Lower lobe of right lung (tissue), 2 donors: ENCODE measurements around the gene CYP26B1. TPM values are rescaled to one million over a fixed set of nuclear protein-coding genes. Genes with fewer than 3 reads are reported as not detected.

Source experiments
- ATAC-seq, 2 donors: fragments of 200-7000 bp; cut with Tn5 transposase; one replicate each; pipeline ENCODE4 v1.9.1; 2020 to 2022; ENCODE audit warnings: mild to moderate bottlenecking in 2 of 2, moderate library complexity in 2 of 2
- DNase-seq: peaks from one replicate; pipeline ENCODE4 v3.0.0-alpha.2; 2020
- H3K27ac ChIP-seq: fragments of 200-600 bp; one replicate; pipeline ENCODE4 v1.8.0; 2022
- H3K27me3 ChIP-seq: fragments of 200-600 bp; one replicate; pipeline ENCODE4 v1.8.0; 2022; ENCODE audit warnings: low read depth
- H3K36me3 ChIP-seq: fragments of 200-600 bp; one replicate; pipeline ENCODE4 v1.8.0; 2022; ENCODE audit warnings: mild to moderate bottlenecking
- H3K4me1 ChIP-seq: fragments of 200-600 bp; one replicate; pipeline ENCODE4 v1.8.0; 2022
- H3K4me3 ChIP-seq: fragments of 200-600 bp; one replicate; pipeline ENCODE4 v1.8.0; 2022; ENCODE audit warnings: mild to moderate bottlenecking
- H3K9me3 ChIP-seq: fragments of 200-600 bp; one replicate; pipeline ENCODE4 v1.8.0; 2022
- intact Hi-C: fragments of 100-400 bp; cut with DNase I; formaldehyde crosslinking; loops from one replicate; pipeline ENCODE4 v1.11.0; 2022
- total RNA-seq: library from RNA; stranded (reverse); fragmentation: NEBNext Ultra II Directional; extraction: Animal tissue kit (Norgen Biotek cat#: 25700); gene quantifications from one replicate; pipeline ENCODE4 v1.2.1, GENCODE V29; 2021
- TF ChIP-seq, protein P1 (sequence below): fragments of 200-600 bp; IDR thresholded peaks from one replicate; pipeline ENCODE4 v1.8.0; 2022; ENCODE audit warnings: antibody characterized with exemption, mild to moderate bottlenecking
- donor health status: DM: no; HTN: yes; CAD: no; lungs with severe emphysema.

Gene CYP26B1
- total RNA-seq, 1 donor from 2014 or later = 2.5 TPM

DNA sequence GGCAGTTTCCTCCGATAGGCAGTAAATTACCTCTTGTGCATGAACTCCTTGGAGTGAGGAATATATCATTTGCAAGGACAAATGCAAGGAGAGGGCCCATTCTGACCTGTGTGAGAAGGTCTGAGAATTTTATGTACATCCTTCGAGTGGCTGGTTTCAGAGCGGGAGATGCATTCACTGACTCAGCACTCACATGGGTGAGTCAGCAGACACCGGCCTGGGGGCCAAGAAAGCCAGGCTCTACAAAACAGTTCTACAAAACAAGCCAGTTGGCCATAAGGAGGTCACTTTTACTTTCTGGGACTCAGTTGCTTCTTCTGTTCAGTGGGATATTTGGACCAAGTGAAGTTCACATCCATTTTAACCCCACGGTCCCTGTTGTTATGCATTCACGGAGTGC is 35.3 kb downstream of the CYP26B1 start:
- H3K4me3 ChIP-seq = no peak overlapping the region
- DNase-seq (no peak), ATAC-seq (no peak)
- intact Hi-C loops = no loop called here
- H3K4me1 ChIP-seq = peaks cover 10% of the 10 kb centered on the region
- H3K27ac ChIP-seq = no peak overlapping the region
- H3K9me3 ChIP-seq = no peaks in the 10 kb centered on the region
- no peaks in the 10 kb centered on the region for H3K27me3 ChIP-seq
- TF ChIP-seq, protein P1, sequence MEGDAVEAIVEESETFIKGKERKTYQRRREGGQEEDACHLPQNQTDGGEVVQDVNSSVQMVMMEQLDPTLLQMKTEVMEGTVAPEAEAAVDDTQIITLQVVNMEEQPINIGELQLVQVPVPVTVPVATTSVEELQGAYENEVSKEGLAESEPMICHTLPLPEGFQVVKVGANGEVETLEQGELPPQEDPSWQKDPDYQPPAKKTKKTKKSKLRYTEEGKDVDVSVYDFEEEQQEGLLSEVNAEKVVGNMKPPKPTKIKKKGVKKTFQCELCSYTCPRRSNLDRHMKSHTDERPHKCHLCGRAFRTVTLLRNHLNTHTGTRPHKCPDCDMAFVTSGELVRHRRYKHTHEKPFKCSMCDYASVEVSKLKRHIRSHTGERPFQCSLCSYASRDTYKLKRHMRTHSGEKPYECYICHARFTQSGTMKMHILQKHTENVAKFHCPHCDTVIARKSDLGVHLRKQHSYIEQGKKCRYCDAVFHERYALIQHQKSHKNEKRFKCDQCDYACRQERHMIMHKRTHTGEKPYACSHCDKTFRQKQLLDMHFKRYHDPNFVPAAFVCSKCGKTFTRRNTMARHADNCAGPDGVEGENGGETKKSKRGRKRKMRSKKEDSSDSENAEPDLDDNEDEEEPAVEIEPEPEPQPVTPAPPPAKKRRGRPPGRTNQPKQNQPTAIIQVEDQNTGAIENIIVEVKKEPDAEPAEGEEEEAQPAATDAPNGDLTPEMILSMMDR = no peak
- no peaks in the 10 kb centered on the region for H3K36me3 ChIP-seq

DNA sequence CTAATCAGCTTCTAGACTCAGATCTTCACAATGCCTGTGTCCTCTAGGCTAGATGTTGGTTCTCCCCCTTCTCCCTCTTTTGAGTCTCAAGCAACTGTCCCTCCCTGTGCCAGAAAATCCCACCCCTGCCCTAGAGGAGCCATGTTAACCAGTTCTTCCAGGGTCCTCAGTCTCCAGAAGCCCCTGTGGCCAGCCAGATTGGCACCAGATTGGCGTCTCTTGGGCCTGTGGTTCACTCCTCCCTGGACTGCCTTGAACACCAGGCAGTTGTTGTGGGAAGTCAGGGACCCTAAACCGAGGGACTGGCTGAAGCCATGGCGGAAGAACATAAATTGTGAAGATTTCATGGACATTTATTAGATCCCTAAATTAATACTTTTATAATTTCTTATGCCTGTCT is 36.6 kb downstream of the CYP26B1 start:
- DNase-seq = no peak
- intact Hi-C loops = no loop called here
- Histone ChIP-seq H3K27me3 (no peaks in the 10 kb centered on the region), H3K9me3 (no peaks in the 10 kb centered on the region), H3K4me1 (peaks cover 6% of the 10 kb centered on the region), H3K4me3 (no peak overlapping the region), H3K27ac (no peak overlapping the region), H3K36me3 (no peaks in the 10 kb centered on the region)
- TF ChIP-seq, protein P1 = no peak
- no peak for ATAC-seq

DNA sequence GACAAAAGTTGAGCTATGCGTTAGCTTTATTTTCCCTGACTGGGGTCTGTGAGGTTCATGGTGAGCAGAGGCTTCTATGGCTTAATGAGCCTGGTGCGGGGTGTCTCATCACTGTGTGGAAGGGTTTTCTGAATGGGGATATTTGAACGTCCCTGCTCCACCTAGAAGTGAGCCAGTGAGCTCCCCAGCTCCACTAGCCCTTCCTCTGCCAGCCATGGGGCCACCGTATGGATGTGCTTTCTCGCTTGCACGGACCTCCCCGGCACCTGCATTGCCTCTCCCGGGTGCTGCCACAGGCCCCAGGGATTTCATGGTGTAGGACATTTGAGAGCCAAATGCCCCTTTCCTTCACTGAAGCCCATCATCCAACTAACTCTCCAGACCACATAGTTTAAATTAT is 37.8 kb downstream of the CYP26B1 start:
- no peaks in the 10 kb centered on the region for H3K9me3 ChIP-seq
- ATAC-seq = no peak
- TF ChIP-seq, protein P1 = no peak
- no peak overlapping the region for H3K4me3 ChIP-seq
- H3K36me3 ChIP-seq = no peaks in the 10 kb centered on the region
- no peak for DNase-seq
- no peak overlapping the region for H3K27ac ChIP-seq
- no peaks in the 10 kb centered on the region for H3K4me1 ChIP-seq
- no peaks in the 10 kb centered on the region for H3K27me3 ChIP-seq
- intact Hi-C loops = no loop called here

DNA sequence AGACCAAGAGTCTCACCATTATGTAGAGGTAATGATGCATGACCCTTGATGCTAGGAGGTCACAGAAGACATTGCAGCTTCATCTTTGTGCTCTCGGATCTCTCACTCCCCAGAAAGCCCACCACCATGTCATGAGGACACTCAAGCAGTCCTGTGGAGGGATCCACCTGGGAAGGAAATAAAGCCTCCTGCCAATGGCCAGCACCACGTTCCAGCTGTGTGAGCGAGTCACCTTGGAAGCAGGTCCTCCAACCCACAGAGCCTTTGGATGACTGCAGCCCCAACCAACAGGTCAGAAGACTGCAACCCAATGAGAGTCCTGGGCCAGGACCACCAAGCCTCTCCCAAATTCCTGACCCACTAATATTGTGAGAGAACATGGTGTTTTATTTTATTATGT is 38.4 kb downstream of the CYP26B1 start:
- no peak for ATAC-seq
- Histone ChIP-seq H3K36me3 (no peaks in the 10 kb centered on the region), H3K4me1 (no peaks in the 10 kb centered on the region), H3K27me3 (no peaks in the 10 kb centered on the region), H3K9me3 (no peaks in the 10 kb centered on the region), H3K4me3 (no peak overlapping the region), H3K27ac (no peak overlapping the region)
- DNase-seq = no peak
- TF ChIP-seq, protein P1 = no peak
- intact Hi-C loops = no loop called here

DNA sequence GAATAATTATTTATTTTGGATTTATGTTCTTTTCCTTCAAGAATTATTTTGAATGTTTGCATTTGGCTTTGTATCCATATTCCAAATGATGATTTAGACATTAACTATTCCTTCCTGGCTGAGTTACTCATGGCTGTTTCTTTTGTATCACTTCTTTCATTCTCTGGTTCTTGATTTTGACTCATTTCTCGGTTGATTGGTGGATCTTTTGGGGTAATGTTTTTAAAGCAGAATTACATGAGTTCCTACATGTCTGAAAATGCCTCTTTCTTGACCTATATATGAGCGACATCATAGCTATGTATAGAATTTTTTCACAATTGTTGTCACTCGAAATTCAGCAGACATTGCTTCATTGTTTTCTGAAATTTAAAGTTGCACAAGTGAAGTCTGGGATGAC is 39.5 kb downstream of the CYP26B1 start:
- TF ChIP-seq, protein P1 = no peak
- no peak overlapping the region for H3K4me3 ChIP-seq
- intact Hi-C loops = no loop called here

DNA sequence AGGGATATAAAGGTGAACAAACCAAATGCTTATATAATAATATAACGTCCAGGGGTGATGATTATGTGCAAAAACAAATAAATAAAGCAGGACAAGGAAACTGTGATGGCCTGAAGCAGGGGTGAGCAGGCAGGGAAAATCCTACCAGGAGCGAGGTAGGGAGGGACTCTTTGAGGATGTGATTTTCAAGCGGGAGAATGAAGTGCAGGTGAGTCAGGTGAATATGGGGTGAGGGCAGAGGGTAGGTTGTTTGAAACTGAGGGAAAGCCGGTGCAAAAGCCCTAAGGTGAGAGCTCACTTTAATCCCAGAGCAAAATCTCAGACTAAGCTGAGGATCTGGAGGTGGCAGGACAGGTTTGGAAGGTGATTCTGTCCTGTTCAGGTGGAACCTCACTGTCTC is 40.7 kb downstream of the CYP26B1 start:
- no peaks in the 10 kb centered on the region for H3K4me1 ChIP-seq
- H3K27ac ChIP-seq = no peak overlapping the region
- H3K27me3 ChIP-seq = no peaks in the 10 kb centered on the region
- intact Hi-C loops = no loop called here
- ATAC-seq (no peak), DNase-seq (no peak)
- no peaks in the 10 kb centered on the region for H3K9me3 ChIP-seq
- no peaks in the 10 kb centered on the region for H3K36me3 ChIP-seq
- TF ChIP-seq, protein P1 = no peak
- H3K4me3 ChIP-seq = no peak overlapping the region

More for the DNA sequence above, 39.5 kb downstream of the CYP26B1 start:
- no peaks in the 10 kb centered on the region for H3K27me3 ChIP-seq
- ATAC-seq (no peak), DNase-seq (no peak)
- H3K36me3 ChIP-seq = no peaks in the 10 kb centered on the region
- H3K27ac ChIP-seq = no peak overlapping the region
- H3K4me1 ChIP-seq = no peaks in the 10 kb centered on the region
- H3K9me3 ChIP-seq = no peaks in the 10 kb centered on the region
